Cortex of kidney (tissue), 1 donor: ENCODE data around the gene ARID3C.
"Not testable (repeated sequence)": the region's sequence is repeated elsewhere in the genome, so short reads cannot be mapped to it uniquely, and the experiment has no call there.

Source experiments
- DNase-seq: peaks from one replicate; lab custom pipeline; 2025; lab: John Stamatoyannopoulos, UW

The ARID3C gene

DNA sequence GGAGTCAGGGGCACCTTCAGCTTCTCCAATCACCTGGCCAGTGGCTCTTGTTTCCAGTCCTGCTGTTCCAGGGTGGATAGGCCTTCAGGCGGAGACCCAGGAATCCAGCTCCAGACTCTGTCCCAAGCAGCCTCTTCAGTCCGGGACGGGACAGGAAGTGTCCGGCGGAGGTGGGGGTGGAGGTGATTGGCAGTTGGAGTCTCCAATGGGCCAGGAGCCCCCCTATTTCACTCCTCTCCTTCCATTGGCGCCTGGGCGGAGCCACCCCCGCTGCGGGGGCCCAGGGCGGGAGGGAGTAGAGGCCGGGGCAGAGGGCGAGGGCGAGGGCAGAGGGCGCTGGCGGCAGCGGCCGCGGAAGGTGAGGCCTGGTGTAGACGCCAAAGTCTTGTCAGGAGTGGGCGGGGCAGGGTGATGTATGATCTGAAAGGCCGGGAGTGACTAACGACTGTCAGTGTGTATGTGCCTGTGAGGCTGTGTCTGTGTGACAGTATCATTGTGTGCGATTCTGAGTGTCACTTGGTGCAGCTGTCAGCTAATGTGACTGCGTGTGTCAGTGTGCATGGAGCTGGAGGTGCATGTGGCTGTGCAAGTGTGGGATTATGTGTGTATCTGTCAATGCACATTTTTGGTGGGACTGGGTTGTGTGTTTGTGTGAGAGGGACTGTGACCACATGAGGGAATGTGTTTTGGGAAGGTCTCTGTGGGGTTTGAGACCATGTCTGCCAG, 23.2 kb upstream of the ARID3C start, which contains the start of gene IL11RA:
TSS of gene IL11RA (plus strand) at position 310 of the 726 bp plus-strand sequence. CDS start 3,033 bp downstream, outside the sequence.
- no peak for DNase-seq

GRCh38 chr9:34651321-34651720, 22.5 kb upstream of the ARID3C start:
- DNase-seq = no peak

DNA sequence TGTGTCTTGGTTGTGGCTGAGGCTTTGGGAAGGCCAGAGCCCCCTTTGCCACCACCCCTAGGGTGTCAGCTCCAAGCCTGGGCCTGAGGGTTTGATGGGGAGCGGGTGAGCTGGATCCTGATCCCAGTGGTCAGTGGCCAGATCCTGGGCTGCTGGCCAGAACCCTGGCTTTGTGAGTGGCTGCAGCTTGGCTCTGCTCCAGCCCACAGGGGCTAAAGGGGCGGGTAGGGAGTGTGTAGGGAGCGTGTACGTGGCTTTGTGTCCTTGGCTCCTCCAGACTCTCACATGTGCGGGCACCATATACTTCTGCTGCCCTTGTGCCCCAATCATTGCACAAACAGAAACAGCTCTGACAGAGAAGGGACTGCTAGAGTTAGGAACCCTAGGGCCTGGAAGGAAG, 21.9 kb upstream of the ARID3C start:
- DNase-seq = no peak

DNA sequence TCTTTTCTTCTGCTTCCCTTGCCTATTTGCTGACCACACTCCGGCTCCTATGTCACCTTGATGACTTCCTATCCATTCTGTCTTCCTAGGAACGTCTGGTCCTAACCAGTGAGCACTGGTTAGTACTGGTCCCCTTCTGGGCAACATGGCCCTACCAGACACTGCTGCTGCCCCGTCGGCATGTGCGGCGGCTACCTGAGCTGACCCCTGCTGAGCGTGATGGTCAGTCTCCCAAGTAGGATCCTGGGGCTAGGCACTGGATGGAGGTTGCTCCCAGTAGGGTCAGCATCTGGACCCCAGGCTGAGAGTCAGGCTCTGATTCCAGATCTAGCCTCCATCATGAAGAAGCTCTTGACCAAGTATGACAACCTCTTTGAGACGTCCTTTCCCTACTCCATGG, 19.8 kb upstream of the ARID3C start:
- DNase-seq = no peak

DNA sequence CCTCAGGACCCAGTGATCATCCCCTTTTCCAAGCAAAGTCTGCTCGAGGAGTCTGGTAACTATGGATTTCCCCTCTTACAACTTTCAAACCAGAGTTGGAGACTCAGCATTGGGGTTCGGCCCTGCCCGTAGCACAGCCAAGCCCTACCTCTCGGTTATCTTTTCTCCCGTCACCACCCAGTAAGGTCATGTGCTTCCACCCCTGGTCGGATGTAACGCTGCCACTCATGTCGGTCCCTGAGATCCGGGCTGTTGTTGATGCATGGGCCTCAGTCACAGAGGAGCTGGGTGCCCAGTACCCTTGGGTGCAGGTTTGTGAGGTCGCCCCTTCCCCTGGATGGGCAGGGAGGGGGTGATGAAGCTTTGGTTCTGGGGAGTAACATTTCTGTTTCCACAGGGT, 18.8 kb upstream of the ARID3C start:
- no peak for DNase-seq

GRCh38 chr9:34647084-34647403, 18.2 kb upstream of the ARID3C start:
- DNase-seq = no peak

- DNase-seq = peak; percentile 23
Observed at GRCh38 chr9:34646211-34647083, 17.6 kb upstream of the ARID3C start, which contains the start of gene GALT. Gene GALT, plus strand, starts transcription at chr9:34646675. Its CDS starts 30 bp downstream, at chr9:34646705.

DNA sequence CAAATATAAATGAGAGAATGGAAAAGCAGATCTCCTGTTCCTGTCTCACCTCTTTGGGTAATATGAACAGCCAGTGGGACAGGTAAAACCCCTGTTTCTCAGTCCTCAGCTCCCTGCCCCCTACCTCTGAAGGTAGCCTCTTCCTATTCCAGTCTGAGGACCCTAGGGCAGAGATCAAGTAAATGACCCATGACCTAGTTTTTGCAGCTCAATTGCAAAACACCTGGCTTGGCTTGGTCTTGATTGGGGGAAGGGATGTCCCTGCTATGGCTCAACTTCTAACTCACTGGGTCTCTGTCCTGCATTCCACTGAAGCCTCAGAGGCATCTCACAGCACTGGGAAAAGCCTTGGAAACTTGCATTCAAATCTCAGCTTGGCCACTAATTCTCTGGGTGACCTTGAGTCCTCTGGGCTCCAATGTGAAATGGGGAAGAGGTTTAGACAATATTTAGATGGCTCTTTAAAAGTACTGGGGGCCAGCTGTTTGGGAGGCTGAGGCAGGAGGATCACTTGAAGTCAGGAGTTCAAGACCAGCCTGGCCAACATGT, 16.0 kb upstream of the ARID3C start:
- no peak for DNase-seq

DNA sequence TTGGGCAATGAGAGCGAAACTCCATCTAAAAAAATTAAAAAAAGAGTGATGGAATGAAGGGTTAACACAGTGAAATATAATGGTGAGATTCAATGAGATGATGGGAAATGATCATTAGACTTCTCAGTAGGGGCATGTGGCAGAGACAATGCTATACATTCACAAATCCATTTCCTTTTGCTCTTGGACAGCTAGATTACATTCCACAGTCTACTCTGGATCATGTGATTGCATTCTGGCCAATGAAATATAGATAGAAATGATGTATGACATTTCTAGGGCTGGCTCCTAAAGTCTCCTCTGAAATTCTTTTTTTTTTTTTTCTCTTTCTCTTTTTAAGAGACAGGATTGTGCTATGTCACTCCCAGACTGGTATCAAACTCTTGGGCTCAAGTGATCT, 13.8 kb upstream of the ARID3C start:
- DNase-seq = no peak

- not testable (repeated sequence) for DNase-seq
Observed at GRCh38 chr9:34639322-34639721, 10.5 kb upstream of the ARID3C start.

GRCh38 chr9:34638138-34638445, 9.2 kb upstream of the ARID3C start:
- no peak for DNase-seq

- peak; percentile 43 for DNase-seq
Observed at GRCh38 chr9:34637356-34638137, 8.7 kb upstream of the ARID3C start, which contains the start of gene SIGMAR1. Gene SIGMAR1, minus strand, starts transcription at chr9:34637787. Its CDS starts 90 bp downstream, at chr9:34637697.

- no peak for DNase-seq
Observed at GRCh38 chr9:34636791-34637355, 8.0 kb upstream of the ARID3C start.

DNA sequence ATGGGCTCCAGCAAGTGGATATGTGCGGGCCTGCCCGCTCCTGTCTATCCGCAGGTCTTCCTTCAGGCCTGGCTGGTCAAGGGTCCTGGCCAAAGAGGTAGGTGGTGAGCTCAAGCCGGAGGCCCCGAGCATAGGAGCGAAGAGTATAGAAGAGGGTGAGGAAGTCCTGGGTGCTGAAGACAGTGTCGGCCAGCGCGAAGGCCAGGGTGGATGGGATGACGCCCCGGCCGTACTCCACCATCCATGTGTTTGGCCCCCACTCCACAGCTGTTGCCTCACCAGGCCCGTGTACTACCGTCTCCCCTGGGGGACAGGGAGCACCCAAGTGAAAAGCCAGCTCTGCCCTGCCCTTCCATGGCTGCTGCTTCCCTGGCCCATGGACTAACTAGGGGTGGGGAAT, 6.7 kb upstream of the ARID3C start:
- DNase-seq = no peak

DNA sequence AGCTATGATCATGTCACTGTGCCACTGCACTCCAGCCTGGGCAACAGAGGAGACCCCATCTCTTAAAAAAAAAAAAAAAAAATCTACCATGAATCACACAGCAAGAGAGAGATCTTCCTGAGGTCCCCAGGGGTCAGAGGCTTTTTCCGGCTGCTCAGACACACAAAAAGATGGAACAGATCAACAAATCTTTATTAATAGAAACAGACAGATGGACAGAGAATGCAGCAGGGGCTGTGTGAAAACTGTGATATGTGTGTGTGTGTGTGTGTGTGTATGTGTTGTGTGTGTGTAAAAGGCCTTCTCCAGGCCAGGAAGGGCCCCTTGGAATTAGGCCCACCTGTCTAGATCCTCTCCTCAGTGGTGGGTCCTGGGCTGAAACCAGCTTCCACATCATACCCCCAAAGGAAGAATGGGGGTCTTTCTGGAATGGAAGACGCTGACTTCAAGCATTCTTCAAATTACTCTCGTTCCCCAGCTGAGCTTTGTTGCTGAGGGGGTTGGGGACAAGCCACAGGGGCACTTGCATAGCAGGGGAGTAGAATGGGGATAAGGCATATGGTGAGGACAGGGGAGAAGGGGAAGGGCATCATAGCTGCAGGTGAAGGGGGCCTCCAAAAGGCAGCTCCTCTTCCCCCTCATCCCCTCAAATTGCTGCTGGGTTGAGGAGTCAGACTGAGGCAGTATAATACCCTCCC, 5.8 kb upstream of the ARID3C start:
- no peak for DNase-seq

- DNase-seq = no peak
Observed at GRCh38 chr9:34633851-34634550, 5.1 kb upstream of the ARID3C start.

- no peak for DNase-seq
Observed at GRCh38 chr9:34633166-34633565, 4.3 kb upstream of the ARID3C start.

DNA sequence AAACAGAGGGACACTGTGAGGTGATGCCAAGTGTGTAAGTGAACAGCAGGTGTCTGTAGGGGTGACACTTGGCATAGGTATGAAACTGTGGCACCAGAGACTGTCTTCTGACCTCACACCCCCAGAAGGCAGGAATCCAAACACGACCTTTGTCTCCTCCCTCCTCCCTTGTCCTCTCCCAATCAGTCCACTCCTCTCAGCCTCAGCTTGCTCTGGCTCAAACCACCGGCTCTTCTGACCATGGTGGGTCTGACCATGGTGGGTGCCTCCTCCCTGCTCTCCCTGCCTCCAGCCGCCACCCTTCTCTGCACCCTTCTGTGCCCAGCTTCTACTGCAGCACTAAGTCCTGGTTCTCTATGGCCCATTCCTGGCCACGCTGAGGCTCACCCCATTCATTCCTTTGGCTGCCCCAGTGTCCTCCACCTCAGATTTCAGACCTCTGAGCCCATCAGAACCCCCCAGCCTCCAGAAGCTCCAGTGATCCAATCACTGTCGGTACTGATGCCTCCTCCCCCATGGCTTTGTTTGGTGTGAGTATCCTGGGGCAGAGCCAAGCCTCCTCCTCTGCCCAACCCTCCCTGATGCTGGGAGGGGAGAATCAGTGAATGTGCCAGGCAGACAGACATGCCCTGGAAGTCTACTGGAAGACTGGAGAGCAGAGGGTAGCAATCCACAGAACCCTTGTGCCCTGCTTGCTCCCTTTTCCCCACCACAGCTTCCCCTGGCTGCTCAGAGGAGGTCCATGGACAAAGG, 1.7 kb upstream of the ARID3C start:
- DNase-seq = no peak

- DNase-seq = no peak
Observed at GRCh38 chr9:34629491-34629808, 584 bp upstream of the ARID3C start.
